ENCODE data around the gene HUS1.
"Not testable (repeated sequence)": the region's sequence is repeated elsewhere in the genome, so short reads cannot be mapped to it uniquely, and the experiment has no call there.

DNA sequence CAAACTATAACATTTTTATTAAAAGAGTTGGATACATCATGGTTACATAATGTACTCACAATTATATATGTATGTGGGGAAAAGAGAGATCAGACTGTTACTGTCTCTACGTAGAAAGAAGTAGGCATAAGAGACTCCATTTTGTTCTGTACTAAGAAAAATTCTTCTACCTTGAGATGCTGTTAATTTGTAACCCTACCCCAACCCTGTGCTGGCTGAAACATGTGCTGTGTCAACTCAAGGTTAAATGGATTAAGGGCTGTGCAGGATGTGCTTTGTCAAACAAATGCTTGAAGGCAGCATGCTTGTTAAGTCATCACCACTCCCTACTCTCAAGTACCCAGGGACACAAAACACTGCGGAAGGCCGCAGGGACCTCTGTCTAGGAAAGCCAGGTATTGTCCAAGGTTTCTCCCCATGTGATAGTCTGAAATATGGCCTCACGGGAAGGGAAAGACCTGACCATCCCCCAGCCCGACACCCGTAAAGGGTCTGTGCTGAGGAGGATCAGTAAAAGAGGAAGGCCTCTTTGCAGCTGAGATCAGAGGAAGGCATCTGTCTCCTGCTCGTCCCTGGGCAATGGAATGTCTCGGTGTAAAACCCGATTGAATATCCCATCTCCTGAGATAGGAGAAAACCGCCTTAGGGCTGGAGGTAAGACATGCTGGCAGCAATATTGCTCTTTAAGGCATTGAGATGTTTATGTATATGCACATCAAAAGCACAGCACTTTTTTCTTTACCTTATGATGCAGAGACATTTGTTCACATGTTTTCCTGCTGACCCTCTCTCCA, 10.4 kb upstream of the HUS1 start:
- TF ChIP-seq, protein P1, sequence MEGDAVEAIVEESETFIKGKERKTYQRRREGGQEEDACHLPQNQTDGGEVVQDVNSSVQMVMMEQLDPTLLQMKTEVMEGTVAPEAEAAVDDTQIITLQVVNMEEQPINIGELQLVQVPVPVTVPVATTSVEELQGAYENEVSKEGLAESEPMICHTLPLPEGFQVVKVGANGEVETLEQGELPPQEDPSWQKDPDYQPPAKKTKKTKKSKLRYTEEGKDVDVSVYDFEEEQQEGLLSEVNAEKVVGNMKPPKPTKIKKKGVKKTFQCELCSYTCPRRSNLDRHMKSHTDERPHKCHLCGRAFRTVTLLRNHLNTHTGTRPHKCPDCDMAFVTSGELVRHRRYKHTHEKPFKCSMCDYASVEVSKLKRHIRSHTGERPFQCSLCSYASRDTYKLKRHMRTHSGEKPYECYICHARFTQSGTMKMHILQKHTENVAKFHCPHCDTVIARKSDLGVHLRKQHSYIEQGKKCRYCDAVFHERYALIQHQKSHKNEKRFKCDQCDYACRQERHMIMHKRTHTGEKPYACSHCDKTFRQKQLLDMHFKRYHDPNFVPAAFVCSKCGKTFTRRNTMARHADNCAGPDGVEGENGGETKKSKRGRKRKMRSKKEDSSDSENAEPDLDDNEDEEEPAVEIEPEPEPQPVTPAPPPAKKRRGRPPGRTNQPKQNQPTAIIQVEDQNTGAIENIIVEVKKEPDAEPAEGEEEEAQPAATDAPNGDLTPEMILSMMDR (IDR thresholded peaks at IDR 0.05; ENCODE audit: insufficient read depth, low read length): not testable (repeated sequence)
- TF ChIP-seq, protein P2, sequence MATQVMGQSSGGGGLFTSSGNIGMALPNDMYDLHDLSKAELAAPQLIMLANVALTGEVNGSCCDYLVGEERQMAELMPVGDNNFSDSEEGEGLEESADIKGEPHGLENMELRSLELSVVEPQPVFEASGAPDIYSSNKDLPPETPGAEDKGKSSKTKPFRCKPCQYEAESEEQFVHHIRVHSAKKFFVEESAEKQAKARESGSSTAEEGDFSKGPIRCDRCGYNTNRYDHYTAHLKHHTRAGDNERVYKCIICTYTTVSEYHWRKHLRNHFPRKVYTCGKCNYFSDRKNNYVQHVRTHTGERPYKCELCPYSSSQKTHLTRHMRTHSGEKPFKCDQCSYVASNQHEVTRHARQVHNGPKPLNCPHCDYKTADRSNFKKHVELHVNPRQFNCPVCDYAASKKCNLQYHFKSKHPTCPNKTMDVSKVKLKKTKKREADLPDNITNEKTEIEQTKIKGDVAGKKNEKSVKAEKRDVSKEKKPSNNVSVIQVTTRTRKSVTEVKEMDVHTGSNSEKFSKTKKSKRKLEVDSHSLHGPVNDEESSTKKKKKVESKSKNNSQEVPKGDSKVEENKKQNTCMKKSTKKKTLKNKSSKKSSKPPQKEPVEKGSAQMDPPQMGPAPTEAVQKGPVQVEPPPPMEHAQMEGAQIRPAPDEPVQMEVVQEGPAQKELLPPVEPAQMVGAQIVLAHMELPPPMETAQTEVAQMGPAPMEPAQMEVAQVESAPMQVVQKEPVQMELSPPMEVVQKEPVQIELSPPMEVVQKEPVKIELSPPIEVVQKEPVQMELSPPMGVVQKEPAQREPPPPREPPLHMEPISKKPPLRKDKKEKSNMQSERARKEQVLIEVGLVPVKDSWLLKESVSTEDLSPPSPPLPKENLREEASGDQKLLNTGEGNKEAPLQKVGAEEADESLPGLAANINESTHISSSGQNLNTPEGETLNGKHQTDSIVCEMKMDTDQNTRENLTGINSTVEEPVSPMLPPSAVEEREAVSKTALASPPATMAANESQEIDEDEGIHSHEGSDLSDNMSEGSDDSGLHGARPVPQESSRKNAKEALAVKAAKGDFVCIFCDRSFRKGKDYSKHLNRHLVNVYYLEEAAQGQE (IDR thresholded peaks at IDR 0.05; ENCODE audit: insufficient replicate concordance, low read depth): not testable (repeated sequence)
- not testable (repeated sequence) for TF ChIP-seq POLR2AphosphoS5 (IDR thresholded peaks at IDR 0.05; ENCODE audit: low read depth)

All from HL-60 (cell line).